WTC11 (cell line): Measurements from ENCODE around the gene GATC. TPM values are rescaled to one million over a fixed set of nuclear protein-coding genes. Genes with fewer than 3 reads are reported as not detected.

Source experiments
- ATAC-seq: fragments of 200-7000 bp; cut with Tn5 transposase; 2 replicates; pipeline ENCODE4 v1.10.0; 2021; ENCODE audit warnings: mild to moderate bottlenecking, moderate library complexity
- CTCF ChIA-PET: fragments of 300-600 bp; sonication (Branson Sonifier 250); formaldehyde crosslinking; loops from one replicate; lab custom pipeline; 2021; ENCODE audit warnings: antibody characterized with exemption; lab: Charles Lee
- POLR2A ChIA-PET: fragments of 350-600 bp; sonication (Branson Sonifier 250); formaldehyde crosslinking; loops from one replicate; lab custom pipeline; 2021; ENCODE audit warnings: antibody characterized with exemption; lab: Charles Lee
- DNase-seq: peaks from one replicate; pipeline ENCODE4 v3.0.0; 2021; ENCODE audit warnings: low spot score
- H3K27ac Mint-ChIP-seq: 2 replicates; pipeline ENCODE4 v1.8.0; 2021; ENCODE audit warnings: mixed read lengths
- H3K27me3 Mint-ChIP-seq: 2 replicates; pipeline ENCODE4 v1.8.0; 2021; ENCODE audit warnings: low read depth, mild to moderate bottlenecking, moderate library complexity, mixed read lengths
- H3K36me3 Mint-ChIP-seq: 2 replicates; pipeline ENCODE4 v1.8.0; 2021; ENCODE audit warnings: mixed read lengths
- H3K4me1 Mint-ChIP-seq: 2 replicates; pipeline ENCODE4 v1.8.0; 2022; ENCODE audit warnings: mixed read lengths
- H3K4me3 Mint-ChIP-seq: 2 replicates; pipeline ENCODE4 v1.8.0; 2021; ENCODE audit warnings: mild to moderate bottlenecking, moderate library complexity, mixed read lengths
- H3K9me3 Mint-ChIP-seq: 2 replicates; pipeline ENCODE4 v1.8.0; 2021; ENCODE audit warnings: mixed read lengths
- CREM ChIP-seq: sonication (generic); formaldehyde crosslinking; IDR thresholded peaks from 2 replicates; pipeline ENCODE4 v1.8.1; 2022; ENCODE audit warnings: mild to moderate bottlenecking, missing genetic modification reagents, moderate library complexity
- FOXP1 ChIP-seq: sonication (generic); formaldehyde crosslinking; IDR thresholded peaks from 2 replicates; pipeline ENCODE4 v1.8.0; 2022; ENCODE audit warnings: missing genetic modification reagents, mild to moderate bottlenecking, moderate library complexity, borderline replicate concordance
- HMGA2 ChIP-seq: fragments of 250-450 bp; sonication (Bioruptor Pico); IDR thresholded peaks from 2 replicates; pipeline ENCODE4 v1.4.0; 2021; ENCODE audit warnings: mild to moderate bottlenecking, moderate library complexity
- HMGXB4 ChIP-seq: sonication (generic); formaldehyde crosslinking; IDR thresholded peaks from 2 replicates; pipeline ENCODE4 v1.8.1; 2023; ENCODE audit warnings: mild to moderate bottlenecking, moderate library complexity, missing genetic modification reagents
- JAZF1 ChIP-seq: fragments of 250-450 bp; sonication (Bioruptor Pico); IDR thresholded peaks from 2 replicates; pipeline ENCODE4 v1.9.0; 2021; ENCODE audit warnings: moderate library complexity, mild to moderate bottlenecking, inconsistent platforms
- JUN ChIP-seq: sonication (generic); formaldehyde crosslinking; IDR thresholded peaks from 2 replicates; pipeline ENCODE4 v1.8.0; 2023; ENCODE audit warnings: mild to moderate bottlenecking, missing genetic modification reagents
- NR2C2 ChIP-seq: sonication (generic); formaldehyde crosslinking; IDR thresholded peaks from 2 replicates; pipeline ENCODE4 v1.8.0; 2022; ENCODE audit warnings: mild to moderate bottlenecking, missing genetic modification reagents
- OVOL2 ChIP-seq: fragments of 250-450 bp; sonication (Bioruptor Pico); IDR thresholded peaks from 2 replicates; pipeline ENCODE4 v1.9.0; 2021; ENCODE audit warnings: mild to moderate bottlenecking, borderline replicate concordance
- RELA ChIP-seq: sonication (generic); formaldehyde crosslinking; IDR thresholded peaks from 2 replicates; pipeline ENCODE4 v1.8.1; 2022; ENCODE audit warnings: missing genetic modification reagents, mild to moderate bottlenecking, borderline replicate concordance
- USF1 ChIP-seq: sonication (generic); formaldehyde crosslinking; IDR thresholded peaks from 2 replicates; pipeline ENCODE4 v1.8.0; 2022; ENCODE audit warnings: mild to moderate bottlenecking, missing genetic modification reagents
- ZNF281 ChIP-seq: sonication (generic); formaldehyde crosslinking; IDR thresholded peaks from 2 replicates; pipeline ENCODE4 v1.8.0; 2023; ENCODE audit warnings: mild to moderate bottlenecking, missing genetic modification reagents
- ZSCAN18 ChIP-seq: fragments of 250-450 bp; sonication (Bioruptor Pico); IDR thresholded peaks from 2 replicates; pipeline ENCODE4 v2.1.2; 2022; ENCODE audit warnings: mild to moderate bottlenecking, moderate library complexity
- total RNA-seq: library from RNA; stranded (reverse); gene quantifications from 3 replicates; pipeline ENCODE4 v1.2.3, GENCODE V29; 2021
- TF ChIP-seq, protein P1 (sequence below): fragments of 200-600 bp; IDR thresholded peaks from 2 replicates; pipeline ENCODE4 v1.8.0; 2022; ENCODE audit warnings: antibody characterized with exemption

The GATC gene
- total RNA-seq, 1 experiment from 2014 or later, result 33.9 TPM

DNA sequence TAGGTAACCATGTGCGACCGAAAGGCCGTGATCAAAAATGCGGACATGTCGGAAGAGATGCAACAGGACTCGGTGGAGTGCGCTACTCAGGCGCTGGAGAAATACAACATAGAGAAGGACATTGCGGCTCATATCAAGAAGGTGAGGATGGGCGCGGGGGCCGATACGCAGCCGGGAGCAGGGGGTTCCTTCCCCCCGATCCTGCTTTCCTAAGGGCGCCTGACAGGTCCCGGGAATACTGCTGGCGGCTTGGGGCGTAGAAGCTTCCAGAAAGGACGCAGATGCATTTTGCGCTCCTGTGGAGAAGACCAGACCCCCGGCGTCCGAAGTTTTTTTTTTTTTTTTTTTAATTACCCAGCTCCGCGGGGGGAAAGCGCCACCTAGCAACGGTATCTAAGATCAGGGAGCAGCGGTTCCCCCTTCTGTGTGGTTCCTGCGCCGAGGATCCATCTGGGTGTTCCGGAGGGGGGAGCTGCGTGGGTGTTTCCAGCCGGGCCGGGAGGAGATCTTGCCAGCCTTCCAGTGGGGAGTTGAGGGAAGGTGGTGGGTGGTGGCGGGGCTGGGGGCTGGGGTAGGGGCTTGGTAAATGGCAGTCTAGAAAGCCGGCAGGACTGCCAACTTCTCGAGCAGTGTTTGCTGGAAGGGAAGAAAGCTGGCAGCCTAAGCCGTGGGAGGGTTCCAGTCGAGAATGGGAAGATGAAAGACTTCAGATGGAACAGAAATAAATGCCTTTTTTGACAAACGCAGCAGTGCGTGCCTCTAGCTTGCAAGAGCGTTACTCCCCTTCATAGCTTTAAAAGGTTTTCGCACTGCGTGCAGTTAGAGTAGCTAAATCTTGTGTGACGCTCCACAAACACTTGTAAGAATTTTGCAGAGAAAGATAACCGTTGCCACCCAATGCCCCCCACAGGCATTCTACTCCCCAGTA is 50.4 kb downstream of the GATC start:
- no peaks in the 10 kb centered on the region for H3K27me3 Mint-ChIP-seq
- CTCF ChIA-PET, result interaction anchor here (0.6 to 2.4 kb wide), 13 partner anchors 8 to 194 kb away, joined by 3 to 22 read pairs (median 6); partner anchors contain the start of genes POP5, SIRT4 and SRSF9
- H3K4me1 Mint-ChIP-seq, result peaks cover 33% of the 10 kb centered on the region
- no peaks in the 10 kb centered on the region for H3K9me3 Mint-ChIP-seq
- ATAC-seq, result peak; percentile 3
- peak overlapping the region; percentile 93 for H3K4me3 Mint-ChIP-seq
- peaks cover 40% of the 10 kb centered on the region for H3K36me3 Mint-ChIP-seq
- no peak for TF ChIP-seq OVOL2
- TF ChIP-seq, protein P1, sequence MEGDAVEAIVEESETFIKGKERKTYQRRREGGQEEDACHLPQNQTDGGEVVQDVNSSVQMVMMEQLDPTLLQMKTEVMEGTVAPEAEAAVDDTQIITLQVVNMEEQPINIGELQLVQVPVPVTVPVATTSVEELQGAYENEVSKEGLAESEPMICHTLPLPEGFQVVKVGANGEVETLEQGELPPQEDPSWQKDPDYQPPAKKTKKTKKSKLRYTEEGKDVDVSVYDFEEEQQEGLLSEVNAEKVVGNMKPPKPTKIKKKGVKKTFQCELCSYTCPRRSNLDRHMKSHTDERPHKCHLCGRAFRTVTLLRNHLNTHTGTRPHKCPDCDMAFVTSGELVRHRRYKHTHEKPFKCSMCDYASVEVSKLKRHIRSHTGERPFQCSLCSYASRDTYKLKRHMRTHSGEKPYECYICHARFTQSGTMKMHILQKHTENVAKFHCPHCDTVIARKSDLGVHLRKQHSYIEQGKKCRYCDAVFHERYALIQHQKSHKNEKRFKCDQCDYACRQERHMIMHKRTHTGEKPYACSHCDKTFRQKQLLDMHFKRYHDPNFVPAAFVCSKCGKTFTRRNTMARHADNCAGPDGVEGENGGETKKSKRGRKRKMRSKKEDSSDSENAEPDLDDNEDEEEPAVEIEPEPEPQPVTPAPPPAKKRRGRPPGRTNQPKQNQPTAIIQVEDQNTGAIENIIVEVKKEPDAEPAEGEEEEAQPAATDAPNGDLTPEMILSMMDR, result no peak
- no peak for TF ChIP-seq NR2C2 (CRISPR knock-in tag)
- no peak for TF ChIP-seq JUN (CRISPR knock-in tag)
- TF ChIP-seq HMGXB4, result no peak
- no peak for TF ChIP-seq HMGA2 (CRISPR knock-in tag)
- TF ChIP-seq ZNF281, result no peak
- TF ChIP-seq, all 79 proteins: peak for 0
- POLR2A ChIA-PET, result interaction anchor here (0.7 to 2.7 kb wide), 12 partner anchors 8 to 716 kb away, joined by 3 to 13 read pairs (median 6); partner anchors contain the start of genes COQ5, POP5, RNF10 and SRSF9
- peak overlapping the region; percentile 98 for H3K27ac Mint-ChIP-seq
- peak; percentile 36 for DNase-seq

GRCh38 chr12:120497524-120498150 is 51.4 kb downstream of the GATC start:
- Mint-ChIP-seq H3K4me3 (peak overlapping the region; percentile 93), H3K27me3 (no peaks in the 10 kb centered on the region), H3K27ac (peak overlapping the region; percentile 61), H3K36me3 (peaks cover 42% of the 10 kb centered on the region), H3K9me3 (no peaks in the 10 kb centered on the region), H3K4me1 (peaks cover 33% of the 10 kb centered on the region)
- no peak for ATAC-seq
- ChIA-PET POLR2A (interaction anchor here (1.6 to 1.9 kb wide), 2 partner anchors 7 to 31 kb away, joined by 9 to 13 read pairs; partner anchors contain the start of gene COQ5), CTCF (interaction anchor here (1.6 to 2.4 kb wide), 3 partner anchors 7 to 31 kb away, joined by 5 to 22 read pairs (median 15); partner anchors contain the start of gene SRSF9)
- DNase-seq, result no peak
- TF ChIP-seq RELA, result no peak
- no peak for TF ChIP-seq USF1
- TF ChIP-seq FOXP1 (CRISPR knock-in tag), result no peak
- TF ChIP-seq JAZF1 (CRISPR knock-in tag), result no peak
- TF ChIP-seq ZSCAN18 (CRISPR knock-in tag), result no peak
- TF ChIP-seq CREM (CRISPR knock-in tag), result no peak
- TF ChIP-seq, all 79 proteins: peak for 0
